ENCODE results near the gene NELFB.

Gene NELFB

DNA sequence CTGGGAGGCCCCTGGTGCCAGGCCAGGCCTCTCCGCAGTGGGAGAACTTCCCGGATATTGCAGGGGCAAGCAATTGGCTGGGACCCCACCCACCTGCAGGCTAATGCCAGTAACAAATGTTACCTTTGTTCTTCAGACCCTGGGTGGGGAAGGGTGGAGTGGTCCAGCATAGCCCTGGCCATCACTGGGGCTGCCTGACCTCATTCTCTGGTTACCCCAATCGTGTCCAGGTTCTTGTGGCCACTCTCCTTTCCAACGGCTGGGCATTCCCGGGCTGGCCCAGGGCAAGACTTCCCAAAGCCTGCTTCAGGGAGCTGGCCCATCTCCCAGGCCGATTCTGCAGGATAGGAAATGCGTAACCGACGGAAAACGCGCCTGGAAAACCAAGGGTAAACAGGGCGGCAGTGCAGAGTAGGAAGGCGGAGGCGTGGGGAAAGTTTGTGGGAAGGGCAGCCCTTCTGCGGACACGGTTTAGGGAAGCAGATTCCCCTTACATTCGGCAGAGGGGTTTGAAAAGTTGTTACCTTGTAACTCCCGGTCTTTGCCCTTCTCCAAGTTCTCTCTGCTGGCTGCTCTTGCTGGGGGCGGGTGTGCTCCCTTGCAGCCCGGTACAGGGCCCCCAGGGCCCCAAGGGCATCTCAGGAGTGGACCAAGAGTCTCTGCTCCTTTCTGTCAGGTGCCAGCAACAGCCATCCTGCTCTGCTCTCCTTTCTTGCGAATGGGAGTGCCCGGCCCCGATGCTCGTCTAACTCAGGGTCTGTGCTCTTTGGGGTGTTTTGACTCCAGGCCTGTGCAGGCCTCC lies 43.5 kb downstream of the NELFB start:
- no peak for DNase-seq (ENCODE audit: low read depth)
- TF ChIP-seq CTCF (conservative IDR thresholded peaks at IDR 0.05; ENCODE audit: low read depth, low read length): no peak
- no peak overlapping the region for H3K4me3 ChIP-seq (ENCODE audit: low read length)

DNA sequence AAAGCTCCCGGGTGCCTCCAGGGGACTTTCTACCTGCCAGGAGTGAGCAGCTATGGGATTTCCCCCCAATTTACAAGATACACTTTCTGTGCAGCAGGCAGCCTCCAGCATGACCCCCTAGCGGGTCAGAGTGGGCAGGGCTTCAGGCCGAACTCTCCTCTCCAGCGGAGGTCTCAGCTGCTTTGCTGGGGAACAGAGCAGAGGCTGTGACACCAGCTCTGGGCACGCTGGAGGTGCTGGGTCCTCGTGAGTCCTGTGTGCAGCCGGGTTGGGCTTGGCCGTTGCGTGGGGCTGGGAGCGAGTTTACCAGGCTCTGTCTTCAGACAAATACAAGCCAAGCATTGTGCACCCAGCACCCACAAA lies 44.1 kb downstream of the NELFB start:
- no peak for TF ChIP-seq CTCF (conservative IDR thresholded peaks at IDR 0.05; ENCODE audit: low read depth, low read length)
- H3K4me3 ChIP-seq (ENCODE audit: low read length): no peak overlapping the region
- DNase-seq (ENCODE audit: low read depth): no peak

DNA sequence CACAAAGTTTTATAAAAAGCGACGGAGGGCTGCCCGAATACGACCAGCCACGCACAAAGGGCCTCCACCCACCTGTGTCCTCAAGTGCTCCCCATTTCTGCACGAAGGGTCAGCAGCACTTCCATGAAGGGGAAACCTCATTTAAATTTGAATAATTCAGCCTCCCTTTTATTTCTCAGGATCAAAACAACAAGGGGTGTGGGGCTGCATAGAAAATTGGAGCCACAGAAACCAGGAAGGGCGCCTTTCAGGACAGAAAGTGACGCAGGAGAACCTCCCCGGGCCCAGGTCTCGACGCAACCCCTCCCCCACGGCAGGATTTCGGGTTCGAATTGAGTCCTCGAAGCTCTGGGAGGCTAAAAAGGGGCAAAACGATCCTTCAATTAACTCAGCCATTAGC lies 44.8 kb downstream of the NELFB start:
- DNase-seq (ENCODE audit: low read depth): no peak
- no peak for TF ChIP-seq CTCF (conservative IDR thresholded peaks at IDR 0.05; ENCODE audit: low read depth, low read length)
- peak overlapping the region; percentile 7 for H3K4me3 ChIP-seq (ENCODE audit: low read length)

- TF ChIP-seq CTCF (conservative IDR thresholded peaks at IDR 0.05; ENCODE audit: low read depth, low read length): no peak
- no peak for DNase-seq (ENCODE audit: low read depth)
- peak overlapping the region; percentile 50 for H3K4me3 ChIP-seq (ENCODE audit: low read length)
Observed at GRCh38 chr9:137300567-137301080, 45.5 kb downstream of the NELFB start.

- no peak for DNase-seq (ENCODE audit: low read depth)
- no peak for TF ChIP-seq CTCF (conservative IDR thresholded peaks at IDR 0.05; ENCODE audit: low read depth, low read length)
- peak overlapping the region; percentile 50 for H3K4me3 ChIP-seq (ENCODE audit: low read length)
Observed at GRCh38 chr9:137301081-137301947, 46.2 kb downstream of the NELFB start.

GRCh38 chr9:137302118-137302448 lies 47.0 kb downstream of the NELFB start, which contains the start of gene NRARP:
NRARP (minus strand) TSS chr9:137302271; CDS start chr9:137301928, 343 bp downstream.
- TF ChIP-seq CTCF (conservative IDR thresholded peaks at IDR 0.05; ENCODE audit: low read depth, low read length): no peak
- DNase-seq (ENCODE audit: low read depth): no peak
- peak within 1 kb of the TSS; percentile 50 for H3K4me3 ChIP-seq (ENCODE audit: low read length)
